ENCODE results near the gene RNFT2.
A peak's percentile ranks its signal among the peaks of the same experiment; 100 is the strongest.

The RNFT2 gene

GRCh38 chr12:116838365-116838764, 100.2 kb downstream of the RNFT2 start:
- DNase-seq: no peak

DNA sequence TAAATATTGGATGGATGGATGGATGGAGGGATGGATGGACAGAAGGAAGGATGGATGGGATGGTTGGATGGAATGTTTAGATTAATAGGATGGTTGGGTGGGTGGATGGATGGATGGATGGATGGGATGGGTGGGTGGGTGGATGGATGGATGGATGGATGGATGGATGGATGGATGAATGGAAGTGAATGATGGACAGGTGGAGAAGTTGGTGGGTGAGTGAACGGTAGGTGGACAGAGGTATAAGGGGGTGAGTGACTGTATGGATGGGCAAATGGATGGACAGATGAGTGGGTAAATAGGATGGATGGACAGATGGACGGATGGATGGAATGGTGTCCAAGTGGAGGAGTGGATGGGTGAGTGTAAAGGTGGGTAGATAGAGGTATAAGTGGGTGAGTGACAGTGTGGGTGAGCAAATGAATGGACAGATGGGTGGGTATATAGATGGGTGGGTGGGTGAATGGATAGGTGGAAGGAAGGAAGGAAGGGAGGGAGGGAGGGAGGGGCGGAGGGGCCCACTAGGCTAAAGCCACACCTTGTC, 101.2 kb downstream of the RNFT2 start:
- no peak for DNase-seq

- no peak for DNase-seq
Measured at GRCh38 chr12:116843085-116843484, 105.0 kb downstream of the RNFT2 start.

DNA sequence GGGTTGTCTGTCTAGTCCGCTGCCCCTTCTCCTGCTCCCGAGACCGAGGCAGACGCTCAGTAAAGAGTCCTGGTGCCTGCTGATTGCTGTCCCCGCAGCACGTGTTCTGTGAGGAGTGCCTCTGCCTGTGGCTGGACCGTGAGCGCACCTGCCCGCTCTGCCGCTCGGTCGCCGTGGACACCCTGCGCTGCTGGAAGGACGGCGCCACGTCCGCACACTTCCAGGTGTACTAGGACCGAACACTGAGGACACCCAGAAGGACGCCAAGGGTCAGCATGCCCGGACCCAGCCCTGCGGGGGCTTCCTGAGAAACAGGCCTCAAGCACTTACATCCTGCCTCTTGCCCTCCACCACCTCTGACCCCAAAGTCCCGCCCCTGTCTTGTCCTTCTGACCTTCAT, 111.1 kb downstream of the RNFT2 start:
- DNase-seq: no peak

DNA sequence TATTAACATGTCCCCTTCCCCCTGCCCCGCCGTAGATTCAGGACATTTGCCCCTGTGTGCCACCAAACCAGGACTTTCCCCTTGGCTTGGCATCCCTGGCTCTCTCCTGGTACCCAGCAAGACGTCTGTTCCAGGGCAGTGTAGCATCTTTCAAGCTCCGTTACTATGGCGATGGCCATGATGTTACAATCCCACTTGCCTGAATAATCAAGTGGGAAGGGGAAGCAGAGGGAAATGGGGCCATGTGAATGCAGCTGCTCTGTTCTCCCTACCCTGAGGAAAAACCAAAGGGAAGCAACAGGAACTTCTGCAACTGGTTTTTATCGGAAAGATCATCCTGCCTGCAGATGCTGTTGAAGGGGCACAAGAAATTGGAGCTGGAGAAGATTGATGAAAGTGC, 114.2 kb downstream of the RNFT2 start:
- no peak for DNase-seq

DNA sequence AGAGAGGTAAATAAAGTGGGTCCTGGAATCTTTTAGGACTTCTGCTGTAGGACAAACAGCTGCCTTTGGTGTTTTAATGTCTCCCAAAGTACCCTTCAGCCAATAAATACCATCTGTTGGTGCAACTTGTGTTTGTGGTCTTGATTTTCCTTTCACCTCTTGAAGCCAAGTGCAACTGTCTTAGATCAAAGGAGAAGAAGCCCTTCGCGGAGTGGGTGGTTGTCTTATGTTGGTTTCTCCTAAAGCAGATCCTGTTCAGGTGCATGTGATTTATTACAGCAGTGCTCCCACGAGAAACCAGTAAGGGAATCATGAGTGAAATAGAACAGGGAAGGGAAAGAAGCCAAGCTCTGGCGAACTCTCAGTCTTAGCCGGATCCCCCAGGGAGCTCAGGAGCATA, 115.4 kb downstream of the RNFT2 start:
- DNase-seq: no peak

DNA sequence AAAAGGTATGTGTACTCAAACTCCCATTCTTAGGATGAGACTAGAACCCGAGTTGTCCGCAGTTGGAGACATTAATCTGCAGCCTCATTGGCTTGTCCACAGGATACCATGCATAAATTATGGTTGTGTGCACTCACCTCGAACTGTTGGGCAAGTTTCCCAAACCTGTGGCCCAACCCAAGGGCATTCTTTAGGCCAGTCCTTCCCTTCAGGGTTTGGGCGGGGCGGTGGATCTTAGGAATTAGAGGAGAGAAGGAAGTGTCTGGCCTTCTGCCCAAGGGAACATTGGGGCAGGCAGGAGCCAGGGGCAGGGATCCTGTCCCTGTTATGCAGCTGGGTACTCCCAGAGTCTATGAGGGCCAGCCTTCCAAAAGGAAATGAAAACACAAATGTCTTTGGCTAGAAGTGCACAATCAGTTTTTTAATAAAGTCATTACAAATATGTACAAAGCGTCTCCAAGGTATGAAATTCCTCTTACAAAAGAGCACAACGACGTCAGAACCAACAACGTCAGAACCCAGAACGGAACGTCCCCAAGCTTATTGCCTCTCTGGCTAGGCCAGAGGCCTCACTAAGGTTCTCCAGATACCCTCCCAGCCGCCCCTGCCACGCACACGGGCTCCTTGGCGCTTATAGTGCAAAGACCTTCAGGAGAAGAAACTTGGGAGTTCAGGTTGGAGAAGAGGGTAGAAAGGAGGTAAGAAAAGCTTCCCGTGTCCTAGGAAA, 117.8 kb downstream of the RNFT2 start:
- DNase-seq: no peak

- DNase-seq: no peak
Measured at GRCh38 chr12:116856729-116857128, 118.6 kb downstream of the RNFT2 start.

DNA sequence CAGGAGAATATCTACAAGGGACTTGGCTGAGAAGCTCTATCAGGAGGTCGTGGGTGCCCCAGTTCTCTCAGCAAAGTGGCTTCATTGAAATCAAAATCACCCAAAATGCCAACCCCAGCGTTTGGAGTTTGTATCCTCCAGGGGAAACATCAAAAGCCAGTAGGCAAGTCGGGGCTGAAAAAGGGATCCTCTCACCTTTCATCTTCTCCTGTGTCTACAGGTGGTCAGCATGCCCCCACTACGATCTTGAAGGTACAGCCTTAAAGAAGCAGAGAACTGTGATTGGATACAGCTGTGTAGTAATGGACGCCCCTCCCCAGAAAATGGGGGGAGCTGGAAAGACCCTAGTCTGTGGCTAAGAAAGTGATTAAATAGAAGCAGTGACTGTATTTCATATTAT, 121.0 kb downstream of the RNFT2 start:
- no peak for DNase-seq

GRCh38 chr12:116860263-116860662, 122.1 kb downstream of the RNFT2 start:
- DNase-seq: no peak

DNA sequence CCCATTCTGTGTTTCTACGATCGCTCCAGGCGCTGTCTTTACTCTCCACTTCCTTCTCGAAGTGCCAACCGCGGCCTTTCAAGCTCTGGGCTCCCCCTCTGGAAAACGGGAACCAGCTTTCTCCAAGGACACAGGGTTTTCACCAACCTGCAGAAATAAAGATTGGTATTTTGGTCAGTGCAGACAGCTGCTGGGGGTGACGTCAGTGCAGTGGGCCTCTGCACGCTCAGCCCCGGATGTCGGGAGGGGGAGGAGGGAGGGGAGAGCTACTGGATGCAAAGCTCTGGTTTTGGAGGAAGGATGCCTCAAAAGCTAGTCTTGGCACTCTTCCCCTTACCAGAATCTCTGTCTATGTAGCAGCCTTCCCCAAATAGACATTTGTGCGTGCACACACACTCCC, 123.2 kb downstream of the RNFT2 start:
- DNase-seq: no peak

- DNase-seq: no peak
Measured at GRCh38 chr12:116862167-116862566, 124.1 kb downstream of the RNFT2 start.

DNA sequence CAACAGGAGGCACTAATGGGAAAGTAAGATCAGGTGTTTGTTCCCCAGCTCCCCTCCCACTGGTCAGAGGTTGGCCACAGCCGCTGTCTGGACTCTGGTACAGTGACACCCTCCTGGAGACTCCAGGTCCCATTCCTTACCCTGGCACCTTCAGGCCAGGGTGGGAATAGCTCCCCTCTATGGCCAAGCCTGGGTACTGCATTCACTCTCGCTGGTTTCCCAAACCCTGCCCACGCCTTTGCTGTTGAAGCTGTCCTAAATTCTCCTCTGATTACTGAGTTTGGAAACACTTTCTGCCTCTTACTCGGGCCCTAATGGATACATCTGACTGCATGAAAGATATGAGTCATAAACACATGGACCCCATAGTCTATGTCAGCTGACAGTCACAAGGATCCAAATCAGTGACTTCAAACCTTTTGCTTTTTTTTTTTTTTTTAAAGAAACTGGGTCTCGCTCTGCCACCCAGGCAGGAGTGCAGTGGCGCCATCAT, 125.2 kb downstream of the RNFT2 start:
- no peak for DNase-seq

GRCh38 chr12:116864371-116865160, 126.5 kb downstream of the RNFT2 start:
- DNase-seq: no peak

DNA sequence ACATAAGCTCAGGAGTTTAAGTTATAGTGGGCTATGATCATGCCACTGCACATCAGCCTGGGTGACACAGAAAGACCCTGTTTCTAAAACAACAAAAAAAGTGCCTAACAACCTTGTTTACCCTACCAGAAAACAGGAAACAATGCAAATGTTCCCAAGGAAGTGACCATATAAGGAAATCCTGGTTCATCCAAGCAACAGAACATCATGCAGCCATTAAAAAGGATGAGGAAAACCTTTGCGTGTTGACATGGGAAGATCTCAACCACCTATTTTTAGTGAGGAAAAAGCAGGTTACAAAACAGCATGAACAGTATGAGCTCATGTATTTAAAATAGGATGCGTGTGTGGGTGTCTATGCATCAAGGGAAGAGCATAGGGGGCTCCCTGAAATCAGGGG, 129.4 kb downstream of the RNFT2 start:
- DNase-seq: no peak

DNA sequence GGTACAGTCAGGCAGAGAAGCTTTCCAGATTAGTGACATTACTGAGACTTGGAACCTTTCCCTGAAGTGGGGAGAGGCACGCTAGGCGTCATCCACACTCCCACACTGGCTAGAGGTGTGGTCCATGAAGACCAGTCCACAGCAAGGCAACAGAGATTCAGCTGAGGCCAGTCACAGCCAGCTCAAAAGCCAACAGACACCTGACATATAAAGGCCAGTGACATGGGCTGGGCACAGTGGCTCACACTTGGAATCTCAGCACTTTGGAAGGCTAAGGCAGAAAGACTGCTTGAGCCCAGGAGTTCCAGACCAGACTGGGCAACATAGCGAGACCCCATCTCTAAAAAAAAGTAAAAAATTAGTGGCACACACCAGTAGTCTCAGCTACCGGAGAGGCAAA, 132.2 kb downstream of the RNFT2 start:
- no peak for DNase-seq

DNA sequence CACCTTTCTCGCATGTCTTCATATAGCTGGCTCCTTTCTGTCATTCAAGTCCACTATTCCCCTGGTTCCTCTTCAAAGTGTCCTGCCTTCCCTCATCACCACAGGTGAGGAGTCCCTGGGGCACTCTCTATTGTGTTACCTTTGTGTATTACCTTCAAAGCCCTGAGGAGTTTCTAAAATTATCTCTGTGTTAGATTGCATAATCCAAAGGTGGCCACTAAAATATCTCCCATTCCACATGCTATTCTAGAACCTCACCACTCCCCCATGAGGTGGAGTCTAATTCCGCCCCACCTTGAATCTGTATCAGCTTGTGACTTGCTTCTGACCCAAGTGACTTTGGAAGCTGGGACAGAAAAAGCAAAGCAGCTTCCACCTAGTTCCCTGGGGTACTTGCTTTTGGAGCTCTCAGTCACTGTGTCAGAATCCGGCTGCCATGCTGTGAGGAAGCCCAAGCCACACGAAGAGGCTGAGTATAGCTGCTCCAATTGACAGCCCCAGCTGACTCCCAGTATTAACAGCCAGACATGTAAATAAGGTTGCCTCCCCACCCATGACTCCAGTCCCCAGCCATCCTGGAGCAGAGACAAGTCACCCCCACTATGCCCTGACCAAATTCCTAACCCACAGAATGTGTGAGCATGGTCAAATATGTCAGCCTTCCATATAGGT, 136.3 kb downstream of the RNFT2 start:
- DNase-seq: no peak

GRCh38 chr12:116876151-116876869, 138.2 kb downstream of the RNFT2 start:
- DNase-seq: peak; percentile 78

GRCh38 chr12:116878567-116879508, 140.7 kb downstream of the RNFT2 start:
- no peak for DNase-seq

- DNase-seq: no peak
Measured at GRCh38 chr12:116879509-116880212, 141.5 kb downstream of the RNFT2 start.
